SU-DHL-6 (cell line): Measurements from ENCODE around the gene RGS6.

Experiments
- H2AFZ ChIP-seq: fragments of 200-600 bp; sonication (generic); 2 replicates; pipeline ENCODE4 v1.6.1; 2014; ENCODE audit warnings: low read depth, mild to moderate bottlenecking, moderate library complexity, mixed read lengths, antibody characterized with exemption, low read length; ENCODE audit not compliant: severe bottlenecking
- H3F3A ChIP-seq: fragments of 200-600 bp; shearing (Covaris generic); 2 replicates; pipeline ENCODE4 v1.6.0; 2016; ENCODE audit warnings: antibody characterized with exemption, mild to moderate bottlenecking; ENCODE audit not compliant: insufficient read depth
- H3K27ac ChIP-seq: fragments of 200-600 bp; sonication (generic); 2 replicates; pipeline ENCODE4 v1.5.1; 2016; ENCODE audit warnings: low read depth, mild to moderate bottlenecking, low read length, moderate library complexity, mixed read lengths
- H3K27me3 ChIP-seq: fragments of 200-600 bp; sonication (generic), shearing (Covaris generic); 2 replicates; pipeline ENCODE4 v1.6.0; 2014; ENCODE audit warnings: mild to moderate bottlenecking, low read length
- H3K36me3 ChIP-seq: fragments of 200-600 bp; sonication (generic); 2 replicates; pipeline ENCODE4 v1.6.1; 2014; ENCODE audit warnings: mild to moderate bottlenecking, low read length, mixed read lengths
- H3K4me2 ChIP-seq: fragments of 300-600, 200-600 bp; shearing (Covaris generic), sonication (generic); 2 replicates; pipeline ENCODE4 v1.6.0; 2014; ENCODE audit warnings: low read length, low read depth, mild to moderate bottlenecking; ENCODE audit not compliant: poor library complexity, severe bottlenecking
- H3K4me3 ChIP-seq: fragments of 200-600 bp; sonication (generic); 2 replicates; pipeline ENCODE4 v1.5.1; 2014; ENCODE audit warnings: antibody characterized with exemption, low read length, mild to moderate bottlenecking, mixed read lengths; ENCODE audit not compliant: insufficient read depth, poor library complexity, severe bottlenecking
- H3K79me2 ChIP-seq: fragments of 200-600 bp; sonication (generic); 2 replicates; pipeline ENCODE4 v1.6.1; 2014; ENCODE audit warnings: mild to moderate bottlenecking, low read length, moderate library complexity; ENCODE audit not compliant: insufficient read depth
- H3K9ac ChIP-seq: fragments of 200-600 bp; sonication (generic); 2 replicates; pipeline ENCODE4 v1.7.0; 2014; ENCODE audit warnings: mild to moderate bottlenecking, low read length
- H3K9me2 ChIP-seq: fragments of 200-600 bp; sonication (generic); replicated peaks from 2 replicates; pipeline ENCODE4 v1.6.1; 2014; ENCODE audit warnings: low read length; ENCODE audit not compliant: insufficient read depth
- H3K9me3 ChIP-seq: fragments of 200-600 bp; sonication (generic); 2 replicates; pipeline ENCODE4 v1.6.1; 2014; ENCODE audit warnings: low read length, mixed read lengths; ENCODE audit not compliant: insufficient read depth
- H4K20me1 ChIP-seq: fragments of 200-600 bp; sonication (generic); 2 replicates; pipeline ENCODE4 v1.6.1; 2014; ENCODE audit warnings: low read depth, mild to moderate bottlenecking, antibody characterized with exemption, low read length, moderate library complexity, mixed read lengths
- CTCF ChIP-seq: fragments of 200-600 bp; sonication (generic); IDR thresholded peaks from one replicate; pipeline ENCODE4 v1.5.1; 2017; ENCODE audit warnings: antibody characterized with exemption, mild to moderate bottlenecking, low read length, moderate library complexity; ENCODE audit not compliant: insufficient read depth, poor library complexity, severe bottlenecking
- EZH2phosphoT487 ChIP-seq: fragments of 200-600 bp; sonication (generic), shearing (Covaris generic); conservative IDR thresholded peaks from 2 replicates; pipeline ENCODE4 v1.6.1; 2018; ENCODE audit warnings: mild to moderate bottlenecking, antibody characterized with exemption, low read length, moderate library complexity, mixed read lengths

The RGS6 gene

GRCh38 chr14:72588521-72588920 lies 656.3 kb downstream of the RGS6 start:
- Histone ChIP-seq H3K9me2 (no peaks in the 10 kb centered on the region), H3K9me3 (peaks cover 6% of the 10 kb centered on the region; the same call in 1 of the 2 replicates), H3K27ac (no peak overlapping the region), H3K79me2 (no peaks in the 10 kb centered on the region), H3K36me3 (no peaks in the 10 kb centered on the region), H3K27me3 (no peaks in the 10 kb centered on the region), H3K4me2 (no peak overlapping the region), H4K20me1 (no peaks in the 10 kb centered on the region), H3K4me3 (no peak overlapping the region), H3K9ac (no peak overlapping the region), H3F3A (no peaks in the 10 kb centered on the region), H2AFZ (no peak overlapping the region)
- TF ChIP-seq EZH2phosphoT487 (no peak), CTCF (no peak)

GRCh38 chr14:72589652-72590051 lies 657.4 kb downstream of the RGS6 start:
- Histone ChIP-seq H3K36me3 (no peaks in the 10 kb centered on the region), H3K27me3 (no peaks in the 10 kb centered on the region), H3K9me3 (peaks cover 6% of the 10 kb centered on the region; the same call in 1 of the 2 replicates), H3K9me2 (no peaks in the 10 kb centered on the region), H3F3A (no peaks in the 10 kb centered on the region), H3K9ac (no peak overlapping the region), H4K20me1 (no peaks in the 10 kb centered on the region), H3K27ac (no peak overlapping the region), H3K4me2 (no peak overlapping the region), H3K79me2 (no peaks in the 10 kb centered on the region), H2AFZ (no peak overlapping the region), H3K4me3 (no peak overlapping the region)
- TF ChIP-seq CTCF (no peak), EZH2phosphoT487 (no peak)

- H3F3A ChIP-seq: no peaks in the 10 kb centered on the region
- no peaks in the 10 kb centered on the region for H3K79me2 ChIP-seq
- H3K4me3 ChIP-seq: no peak overlapping the region
- no peaks in the 10 kb centered on the region for H3K36me3 ChIP-seq
- TF ChIP-seq CTCF (no peak), EZH2phosphoT487 (no peak)
- H3K27ac ChIP-seq: no peak overlapping the region
- H4K20me1 ChIP-seq: no peaks in the 10 kb centered on the region
- peaks cover 6% of the 10 kb centered on the region; the same call in 1 of the 2 replicates for H3K9me3 ChIP-seq
- no peaks in the 10 kb centered on the region for H3K9me2 ChIP-seq
- H3K4me2 ChIP-seq: no peak overlapping the region
- no peak overlapping the region for H3K9ac ChIP-seq
- no peaks in the 10 kb centered on the region for H3K27me3 ChIP-seq
- no peak overlapping the region for H2AFZ ChIP-seq
These were observed 658.3 kb downstream of the RGS6 start for GRCh38 chr14:72590577-72590976.

- H3K9me3 ChIP-seq: peaks cover 6% of the 10 kb centered on the region; the same call in 1 of the 2 replicates
- no peak overlapping the region for H3K27ac ChIP-seq
- TF ChIP-seq CTCF: no peak
- no peak for TF ChIP-seq EZH2phosphoT487
- H2AFZ ChIP-seq: no peak overlapping the region
- no peak overlapping the region for H3K4me2 ChIP-seq
- no peaks in the 10 kb centered on the region for H3F3A ChIP-seq
- H3K4me3 ChIP-seq: no peak overlapping the region
- no peaks in the 10 kb centered on the region for H3K36me3 ChIP-seq
- no peaks in the 10 kb centered on the region for H3K9me2 ChIP-seq
- no peaks in the 10 kb centered on the region for H4K20me1 ChIP-seq
- H3K27me3 ChIP-seq: no peaks in the 10 kb centered on the region
- H3K79me2 ChIP-seq: no peaks in the 10 kb centered on the region
- H3K9ac ChIP-seq: no peak overlapping the region
These were observed 659.2 kb downstream of the RGS6 start for GRCh38 chr14:72591391-72591790.
